CD8-positive, alpha-beta memory T cell (primary cell): ENCODE measurements around the gene VCL. TPM values are rescaled to one million over a fixed set of nuclear protein-coding genes. Genes with fewer than 3 reads are reported as not detected.
A peak's percentile ranks its signal among the peaks of the same experiment; 100 is the strongest.

Experiments
- CTCF ChIA-PET: fragments of 350-600 bp; sonication (Branson Sonifier 250); formaldehyde crosslinking; loops from one replicate; lab custom pipeline; 2021; ENCODE audit warnings: antibody characterized with exemption; lab: Charles Lee
- POLR2A ChIA-PET: fragments of 350-600 bp; sonication (Branson Sonifier 250); formaldehyde crosslinking; loops from one replicate; lab custom pipeline; 2021; ENCODE audit warnings: antibody characterized with exemption; lab: Charles Lee
- DNase-seq, 5 donors: peaks; one replicate each; pipeline versions ENCODE4 v3.0.0 to v3.0.0-alpha.2; 2020 to 2022; ENCODE audit warnings: mixed read lengths in 1 of 5
- H3K27ac ChIP-seq: one replicate; pipeline ENCODE4 v1.7.0; 2013; ENCODE audit warnings: low read depth, mild to moderate bottlenecking, low read length, moderate library complexity
- H3K27me3 ChIP-seq: 2 replicates; pipeline ENCODE4 v1.7.0; 2013; ENCODE audit warnings: low read length, mild to moderate bottlenecking; ENCODE audit not compliant: insufficient read depth, poor library complexity, severe bottlenecking
- H3K36me3 ChIP-seq: 2 replicates; pipeline ENCODE4 v1.7.0; 2013; ENCODE audit warnings: mild to moderate bottlenecking, low read length, moderate library complexity; ENCODE audit not compliant: insufficient read depth
- H3K4me1 ChIP-seq: 2 replicates; pipeline ENCODE4 v1.7.0; 2013; ENCODE audit warnings: mild to moderate bottlenecking, low read length, moderate library complexity; ENCODE audit not compliant: insufficient read depth
- H3K4me3 ChIP-seq: 2 replicates; pipeline ENCODE4 v1.7.0; 2013; ENCODE audit warnings: mild to moderate bottlenecking, low read length
- H3K9me3 ChIP-seq: 2 replicates; pipeline ENCODE4 v1.7.0; 2013; ENCODE audit warnings: mild to moderate bottlenecking, low read length
- H3K27ac Mint-ChIP-seq, 8 donors: one replicate each; pipeline ENCODE4 v1.8.0; 2020 to 2021; ENCODE audit warnings: mixed read lengths in 8 of 8, mild to moderate bottlenecking in 6 of 8, inconsistent platforms in 3 of 8, moderate library complexity in 3 of 8
- H3K27me3 Mint-ChIP-seq, 2 donors: one replicate each; pipeline ENCODE4 v1.8.0; 2020 to 2021; ENCODE audit warnings: mixed read lengths in 2 of 2, mild to moderate bottlenecking in 1 of 2, moderate library complexity in 1 of 2
- H3K36me3 Mint-ChIP-seq, 3 donors: one replicate each; pipeline ENCODE4 v1.8.0; 2020 to 2021; ENCODE audit warnings: mixed read lengths in 3 of 3, inconsistent platforms in 1 of 3, mild to moderate bottlenecking in 1 of 3
- H3K4me1 Mint-ChIP-seq, 3 donors: one replicate each; pipeline ENCODE4 v1.8.0; 2020 to 2021; ENCODE audit warnings: mixed read lengths in 3 of 3, inconsistent platforms in 1 of 3, mild to moderate bottlenecking in 1 of 3
- H3K4me3 Mint-ChIP-seq, 7 donors: one replicate each; pipeline ENCODE4 v1.8.0; 2020 to 2021; ENCODE audit warnings: mixed read lengths in 7 of 7, mild to moderate bottlenecking in 6 of 7, moderate library complexity in 4 of 7, inconsistent platforms in 2 of 7
- H3K9me3 Mint-ChIP-seq, 5 donors: one replicate each; pipeline ENCODE4 v1.8.0; 2020 to 2022; ENCODE audit warnings: mixed read lengths in 5 of 5, mild to moderate bottlenecking in 3 of 5, moderate library complexity in 2 of 5, inconsistent platforms in 1 of 5
- polyA plus RNA-seq: library from polyadenylated mRNA; unstranded; fragments of 300-500 nt; fragmentation: Illumina TruSeq; gene quantifications from one replicate; pipeline ENCODE4 v1.2.3, GENCODE V29; 2021
- total RNA-seq, 2 experiments: library from RNA; stranded (reverse); gene quantifications; one replicate each; pipeline ENCODE4 v1.2.3, GENCODE V29; 2021

VCL gene
- total and polyA plus RNA-seq, 3 experiments from 2014 or later: 30.6 to 43.7 (median 31.2) TPM

- no peaks in the 10 kb centered on the region for H3K9me3 ChIP-seq
- Mint-ChIP-seq H3K27me3 (no peaks in the 10 kb centered on the region), H3K27ac (no peak overlapping the region), H3K4me1 (peaks cover 21 to 24% (median 22%) of the 10 kb centered on the region in 3 donors), H3K36me3 (no peaks in the 10 kb centered on the region), H3K9me3 (no peaks in the 10 kb centered on the region), H3K4me3 (no peak overlapping the region)
- ChIA-PET CTCF (interaction anchor here (1.5 to 2.9 kb wide), 3 partner anchors 9 to 87 kb away, joined by 4 to 10 read pairs (median 4); no protein-coding TSS in a partner anchor), POLR2A (no interaction called here)
- no peak overlapping the region for H3K27ac ChIP-seq
- H3K4me3 ChIP-seq: no peak overlapping the region
- H3K27me3 ChIP-seq: no peaks in the 10 kb centered on the region
- H3K4me1 ChIP-seq: peaks cover 12% of the 10 kb centered on the region
- DNase-seq: no peak
- H3K36me3 ChIP-seq: no peaks in the 10 kb centered on the region
These were observed 30.9 kb upstream of the VCL start for GRCh38 chr10:73967022-73967429.

- H3K9me3 ChIP-seq: no peaks in the 10 kb centered on the region
- ChIA-PET POLR2A (no interaction called here), CTCF (interaction anchor here (1.3 to 2.9 kb wide), 4 partner anchors 10 to 88 kb away, joined by 4 to 10 read pairs (median 4); no protein-coding TSS in a partner anchor)
- peak overlapping the region in 1 of 7 donors; percentile 83 for H3K4me3 Mint-ChIP-seq
- H3K27ac ChIP-seq: no peak overlapping the region
- no peaks in the 10 kb centered on the region for H3K36me3 Mint-ChIP-seq
- no peak overlapping the region for H3K4me3 ChIP-seq
- peaks cover 22 to 24% (median 22%) of the 10 kb centered on the region in 3 donors for H3K4me1 Mint-ChIP-seq
- peak overlapping the region in 3 of 8 donors; percentile 61 to 75 (median 63) for H3K27ac Mint-ChIP-seq
- H3K36me3 ChIP-seq: no peaks in the 10 kb centered on the region
- H3K9me3 Mint-ChIP-seq: no peaks in the 10 kb centered on the region
- no peaks in the 10 kb centered on the region for H3K27me3 ChIP-seq
- no peaks in the 10 kb centered on the region for H3K27me3 Mint-ChIP-seq
- peaks cover 12% of the 10 kb centered on the region for H3K4me1 ChIP-seq
- no peak for DNase-seq
These were observed 30.4 kb upstream of the VCL start for GRCh38 chr10:73967544-73967943.

GRCh38 chr10:73968098-73968521 is 29.8 kb upstream of the VCL start:
- H3K4me3 Mint-ChIP-seq: peak overlapping the region in 6 of 7 donors; percentile 27 to 83 (median 58)
- no peak overlapping the region for H3K27ac ChIP-seq
- CTCF ChIA-PET: interaction anchor here (1.3 to 2.9 kb wide), 4 partner anchors 11 to 88 kb away, joined by 4 to 10 read pairs (median 5); no protein-coding TSS in a partner anchor

GRCh38 chr10:73969224-73969841 is 28.6 kb upstream of the VCL start:
- Histone ChIP-seq H3K4me3 (no peak overlapping the region), H3K27ac (no peak overlapping the region), H3K9me3 (no peaks in the 10 kb centered on the region), H3K36me3 (no peaks in the 10 kb centered on the region), H3K4me1 (peaks cover 23% of the 10 kb centered on the region), H3K27me3 (no peaks in the 10 kb centered on the region)
- Mint-ChIP-seq H3K4me3 (peak overlapping the region in 2 of 7 donors; percentile 45 to 54), H3K9me3 (no peaks in the 10 kb centered on the region), H3K27me3 (no peaks in the 10 kb centered on the region), H3K4me1 (peaks cover 30 to 36% (median 35%) of the 10 kb centered on the region in 3 donors), H3K36me3 (no peaks in the 10 kb centered on the region), H3K27ac (peak overlapping the region in 5 of 8 donors; percentile 19 to 86 (median 76))
- ChIA-PET POLR2A (no interaction called here), CTCF (interaction anchor here (1.7 kb wide), 1 partner anchor 90 kb away, joined by 5 read pairs; no protein-coding TSS in a partner anchor)
- DNase-seq: no peak

More at GRCh38 chr10:73968098-73968521, 29.8 kb upstream of the VCL start:
- peak in 3 of 5 donors; percentile 20 to 35 (median 29) for DNase-seq
- no peaks in the 10 kb centered on the region for H3K9me3 ChIP-seq
- H3K27ac Mint-ChIP-seq: peak overlapping the region in 7 of 8 donors; percentile 40 to 89 (median 63)
- peaks cover 22 to 24% (median 24%) of the 10 kb centered on the region in 3 donors for H3K4me1 Mint-ChIP-seq
- H3K36me3 ChIP-seq: no peaks in the 10 kb centered on the region
- no peaks in the 10 kb centered on the region for H3K36me3 Mint-ChIP-seq
- POLR2A ChIA-PET: no interaction called here
- H3K4me1 ChIP-seq: peaks cover 12% of the 10 kb centered on the region
- H3K27me3 ChIP-seq: no peaks in the 10 kb centered on the region
- H3K9me3 Mint-ChIP-seq: no peaks in the 10 kb centered on the region
- H3K27me3 Mint-ChIP-seq: no peaks in the 10 kb centered on the region
- H3K4me3 ChIP-seq: no peak overlapping the region

GRCh38 chr10:73970845-73971244 is 27.1 kb upstream of the VCL start:
- H3K27me3 Mint-ChIP-seq: no peaks in the 10 kb centered on the region
- H3K27me3 ChIP-seq: no peaks in the 10 kb centered on the region
- peaks cover 41 to 50% (median 48%) of the 10 kb centered on the region in 3 donors for H3K4me1 Mint-ChIP-seq
- H3K36me3 ChIP-seq: no peaks in the 10 kb centered on the region
- ChIA-PET CTCF (no interaction called here), POLR2A (no interaction called here)
- peaks cover 35% of the 10 kb centered on the region for H3K4me1 ChIP-seq
- peaks cover 0 to 3% (median 0%) of the 10 kb centered on the region in 3 donors for H3K36me3 Mint-ChIP-seq
- no peaks in the 10 kb centered on the region for H3K9me3 Mint-ChIP-seq
- H3K4me3 ChIP-seq: no peak overlapping the region
- DNase-seq: no peak
- H3K9me3 ChIP-seq: no peaks in the 10 kb centered on the region
- no peak overlapping the region for H3K4me3 Mint-ChIP-seq
- no peak overlapping the region for H3K27ac Mint-ChIP-seq
- H3K27ac ChIP-seq: no peak overlapping the region

- H3K27ac Mint-ChIP-seq: no peak overlapping the region
- CTCF ChIA-PET: interaction anchor here (1.0 kb wide), 1 partner anchor 32 kb away, joined by 5 read pairs; no protein-coding TSS in a partner anchor
- H3K4me3 Mint-ChIP-seq: no peak overlapping the region
- H3K9me3 Mint-ChIP-seq: no peaks in the 10 kb centered on the region
- H3K36me3 Mint-ChIP-seq: peaks cover 0 to 3% (median 0%) of the 10 kb centered on the region in 3 donors
- Histone ChIP-seq H3K27ac (no peak overlapping the region), H3K9me3 (no peaks in the 10 kb centered on the region), H3K27me3 (no peaks in the 10 kb centered on the region), H3K4me1 (peaks cover 35% of the 10 kb centered on the region), H3K36me3 (no peaks in the 10 kb centered on the region), H3K4me3 (no peak overlapping the region)
- no peak for DNase-seq
- peaks cover 0 to 2% of the 10 kb centered on the region in 2 donors for H3K27me3 Mint-ChIP-seq
- POLR2A ChIA-PET: no interaction called here
- peaks cover 41 to 52% (median 50%) of the 10 kb centered on the region in 3 donors for H3K4me1 Mint-ChIP-seq
These were observed 26.1 kb upstream of the VCL start for GRCh38 chr10:73971636-73972354.

- POLR2A ChIA-PET: no interaction called here
- H3K9me3 Mint-ChIP-seq: no peaks in the 10 kb centered on the region
- H3K4me3 Mint-ChIP-seq: peak overlapping the region in 5 of 7 donors; percentile 40 to 64 (median 57)
These were observed 24.5 kb upstream of the VCL start for GRCh38 chr10:73973427-73973826.

More at GRCh38 chr10:73973427-73973826, 24.5 kb upstream of the VCL start:
- peaks cover 0 to 2% of the 10 kb centered on the region in 2 donors for H3K27me3 Mint-ChIP-seq
- H3K27ac Mint-ChIP-seq: peak overlapping the region in 3 of 8 donors; percentile 6 to 84 (median 34)
- DNase-seq: no peak
- Histone ChIP-seq H3K9me3 (no peaks in the 10 kb centered on the region), H3K4me1 (peaks cover 27% of the 10 kb centered on the region), H3K27me3 (no peaks in the 10 kb centered on the region), H3K36me3 (no peaks in the 10 kb centered on the region), H3K4me3 (no peak overlapping the region), H3K27ac (no peak overlapping the region)
- H3K36me3 Mint-ChIP-seq: peaks cover 0 to 3% (median 0%) of the 10 kb centered on the region in 3 donors
- CTCF ChIA-PET: interaction anchor here (1.9 to 2.8 kb wide), 3 partner anchors 16 to 34 kb away, joined by 6 to 14 read pairs (median 10); no protein-coding TSS in a partner anchor
- H3K4me1 Mint-ChIP-seq: peaks cover 30 to 41% (median 40%) of the 10 kb centered on the region in 3 donors
